Neural cell (in vitro differentiated cells): ENCODE results near the gene COL23A1. TPM values are rescaled to one million over a fixed set of nuclear protein-coding genes. Genes with fewer than 3 reads are reported as not detected.

ENCODE experiments used
- H2AFZ ChIP-seq: fragments of 200-600, 300-800 bp; sonication (generic), shearing (Covaris generic); 2 replicates; pipeline ENCODE4 v1.6.0; 2014; ENCODE audit warnings: low read depth, mild to moderate bottlenecking, antibody characterized with exemption, low read length, moderate library complexity
- H3F3A ChIP-seq: fragments of 200-600 bp; shearing (Covaris generic); 2 replicates; pipeline ENCODE4 v1.6.1; 2016; ENCODE audit warnings: mild to moderate bottlenecking, moderate library complexity, mixed read lengths, antibody characterized with exemption, low read length; ENCODE audit not compliant: insufficient read depth, poor library complexity, severe bottlenecking
- H3K27ac ChIP-seq: fragments of 200-600, 300-800 bp; sonication (generic), shearing (Covaris generic); 2 replicates; pipeline ENCODE4 v1.5.1; 2014; ENCODE audit warnings: mild to moderate bottlenecking, low read length, moderate library complexity
- H3K27me3 ChIP-seq: fragments of 300-800, 200-600 bp; sonication (generic), shearing (Covaris generic); 2 replicates; pipeline ENCODE4 v1.6.0; 2014; ENCODE audit warnings: mild to moderate bottlenecking, low read depth, low read length, moderate library complexity; ENCODE audit not compliant: insufficient read depth
- H3K36me3 ChIP-seq: fragments of 300-800, 200-600 bp; sonication (generic), shearing (Covaris generic); 2 replicates; pipeline ENCODE4 v1.5.1; 2014; ENCODE audit warnings: mild to moderate bottlenecking, antibody characterized with exemption, low read length, moderate library complexity; ENCODE audit not compliant: insufficient read depth
- H3K4me2 ChIP-seq: fragments of 300-800, 200-600 bp; sonication (generic), shearing (Covaris generic); 2 replicates; pipeline ENCODE4 v1.6.0; 2014; ENCODE audit warnings: mild to moderate bottlenecking, low read length
- H3K4me3 ChIP-seq: fragments of 300-800, 200-600 bp; sonication (generic), shearing (Covaris generic); 2 replicates; pipeline ENCODE4 v1.5.1; 2014; ENCODE audit warnings: mild to moderate bottlenecking, low read length, moderate library complexity
- H3K79me2 ChIP-seq: fragments of 200-600 bp; shearing (Covaris generic); replicated peaks from 2 replicates; pipeline ENCODE4 v1.6.0; 2014; ENCODE audit warnings: mild to moderate bottlenecking, low read length, moderate library complexity; ENCODE audit not compliant: insufficient read depth
- H3K9ac ChIP-seq: fragments of 300-800, 200-600 bp; sonication (generic), shearing (Covaris generic); 2 replicates; pipeline ENCODE4 v1.6.1; 2016; ENCODE audit warnings: mild to moderate bottlenecking, low read length, mixed read lengths
- H3K9me2 ChIP-seq: fragments of 200-600 bp; shearing (Covaris generic); 2 replicates; pipeline ENCODE4 v1.6.1; 2016; ENCODE audit warnings: mild to moderate bottlenecking, low read length, mixed read lengths; ENCODE audit not compliant: insufficient read depth
- H3K9me3 ChIP-seq: fragments of 200-600, 300-800 bp; sonication (generic), shearing (Covaris generic); 2 replicates; pipeline ENCODE4 v1.6.1; 2016; ENCODE audit warnings: mild to moderate bottlenecking, mixed run types, low read length, moderate library complexity, mixed read lengths
- H4K20me1 ChIP-seq: fragments of 200-600 bp; shearing (Covaris generic); 2 replicates; pipeline ENCODE4 v1.6.1; 2016; ENCODE audit warnings: mild to moderate bottlenecking, mixed run types; ENCODE audit not compliant: insufficient read depth
- CTCF ChIP-seq: fragments of 450-650 bp; IDR thresholded peaks from 2 replicates; pipeline ENCODE4 v1.5.1; 2014; ENCODE audit warnings: antibody characterized with exemption, mild to moderate bottlenecking, moderate library complexity; ENCODE audit not compliant: poor library complexity, severe bottlenecking
- EP300 ChIP-seq: fragments of 450-650 bp; conservative IDR thresholded peaks from 2 replicates; pipeline ENCODE4 v1.6.1; 2014; ENCODE audit warnings: antibody characterized with exemption, mild to moderate bottlenecking, moderate library complexity; ENCODE audit not compliant: poor library complexity, severe bottlenecking
- EZH2 ChIP-seq: fragments of 200-600, 300-800 bp; shearing (Covaris generic), sonication (generic); IDR thresholded peaks from 2 replicates; pipeline ENCODE4 v1.6.1; 2014; ENCODE audit warnings: antibody characterized with exemption, low read length, borderline replicate concordance, mild to moderate bottlenecking; ENCODE audit not compliant: insufficient read depth, poor library complexity, severe bottlenecking
- MXI1 ChIP-seq: fragments of 450-650 bp; conservative IDR thresholded peaks from 2 replicates; pipeline ENCODE4 v1.6.1; 2014; ENCODE audit warnings: antibody characterized with exemption, mild to moderate bottlenecking; ENCODE audit not compliant: poor library complexity, severe bottlenecking
- POLR2AphosphoS5 ChIP-seq: IDR thresholded peaks from 2 replicates; pipeline ENCODE4 v1.6.1; 2012
- RAD21 ChIP-seq: fragments of 450-650 bp; conservative IDR thresholded peaks from 2 replicates; pipeline ENCODE4 v1.6.1; 2014; ENCODE audit warnings: antibody characterized with exemption, mild to moderate bottlenecking, moderate library complexity
- SMC3 ChIP-seq: fragments of 450-650 bp; conservative IDR thresholded peaks from 2 replicates; pipeline ENCODE4 v1.6.1; 2014; ENCODE audit warnings: antibody characterized with exemption, mild to moderate bottlenecking, moderate library complexity; ENCODE audit not compliant: poor library complexity
- TAF1 ChIP-seq: IDR thresholded peaks from 2 replicates; pipeline ENCODE4 v1.6.1; 2012; ENCODE audit warnings: low read depth
- polyA plus RNA-seq: library from polyadenylated mRNA; depleted of rRNA; stranded (reverse); fragments of >200 nt; gene quantifications from 2 replicates; pipeline ENCODE4 v1.2.3, GENCODE V29; 2014
- TF ChIP-seq, protein P1 (sequence below): IDR thresholded peaks from 2 replicates; pipeline ENCODE4 v1.6.1; 2012; ENCODE audit warnings: borderline replicate concordance

The COL23A1 gene
- polyA plus RNA-seq, 1 donor from 2014 or later, result not detected

DNA sequence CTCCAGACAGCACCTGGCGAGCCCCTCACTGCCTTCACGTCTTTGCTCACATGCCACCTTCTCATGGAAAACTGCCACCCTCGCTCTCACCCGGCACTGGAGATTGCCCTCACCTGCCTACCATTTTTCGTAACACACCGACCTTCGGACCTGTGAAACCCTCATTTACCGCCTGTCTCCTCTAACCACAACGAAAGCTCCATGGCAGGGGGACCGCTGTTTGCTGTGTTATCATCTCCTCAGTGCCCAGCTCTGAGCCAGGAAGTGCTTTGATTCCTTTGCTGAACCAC lies 248.4 kb downstream of the COL23A1 start:
- no peak overlapping the region for H2AFZ ChIP-seq

GRCh38 chr5:178341091-178341850 lies 248.9 kb downstream of the COL23A1 start:
- Histone ChIP-seq H3K79me2 (no peaks in the 10 kb centered on the region), H3K36me3 (no peaks in the 10 kb centered on the region), H2AFZ (no peak overlapping the region), H3K9ac (no peak overlapping the region), H3K27ac (no peak overlapping the region), H3K27me3 (no peaks in the 10 kb centered on the region), H3K4me3 (no peak overlapping the region), H3K4me2 (no peak overlapping the region), H3K9me2 (no peaks in the 10 kb centered on the region), H3K9me3 (no peaks in the 10 kb centered on the region), H3F3A (no peaks in the 10 kb centered on the region), H4K20me1 (no peaks in the 10 kb centered on the region)
- TF ChIP-seq MXI1 (no peak), CTCF (no peak), TAF1 (no peak), RAD21 (no peak), EZH2 (no peak), EP300 (no peak), SMC3 (no peak)
- TF ChIP-seq, protein P1, sequence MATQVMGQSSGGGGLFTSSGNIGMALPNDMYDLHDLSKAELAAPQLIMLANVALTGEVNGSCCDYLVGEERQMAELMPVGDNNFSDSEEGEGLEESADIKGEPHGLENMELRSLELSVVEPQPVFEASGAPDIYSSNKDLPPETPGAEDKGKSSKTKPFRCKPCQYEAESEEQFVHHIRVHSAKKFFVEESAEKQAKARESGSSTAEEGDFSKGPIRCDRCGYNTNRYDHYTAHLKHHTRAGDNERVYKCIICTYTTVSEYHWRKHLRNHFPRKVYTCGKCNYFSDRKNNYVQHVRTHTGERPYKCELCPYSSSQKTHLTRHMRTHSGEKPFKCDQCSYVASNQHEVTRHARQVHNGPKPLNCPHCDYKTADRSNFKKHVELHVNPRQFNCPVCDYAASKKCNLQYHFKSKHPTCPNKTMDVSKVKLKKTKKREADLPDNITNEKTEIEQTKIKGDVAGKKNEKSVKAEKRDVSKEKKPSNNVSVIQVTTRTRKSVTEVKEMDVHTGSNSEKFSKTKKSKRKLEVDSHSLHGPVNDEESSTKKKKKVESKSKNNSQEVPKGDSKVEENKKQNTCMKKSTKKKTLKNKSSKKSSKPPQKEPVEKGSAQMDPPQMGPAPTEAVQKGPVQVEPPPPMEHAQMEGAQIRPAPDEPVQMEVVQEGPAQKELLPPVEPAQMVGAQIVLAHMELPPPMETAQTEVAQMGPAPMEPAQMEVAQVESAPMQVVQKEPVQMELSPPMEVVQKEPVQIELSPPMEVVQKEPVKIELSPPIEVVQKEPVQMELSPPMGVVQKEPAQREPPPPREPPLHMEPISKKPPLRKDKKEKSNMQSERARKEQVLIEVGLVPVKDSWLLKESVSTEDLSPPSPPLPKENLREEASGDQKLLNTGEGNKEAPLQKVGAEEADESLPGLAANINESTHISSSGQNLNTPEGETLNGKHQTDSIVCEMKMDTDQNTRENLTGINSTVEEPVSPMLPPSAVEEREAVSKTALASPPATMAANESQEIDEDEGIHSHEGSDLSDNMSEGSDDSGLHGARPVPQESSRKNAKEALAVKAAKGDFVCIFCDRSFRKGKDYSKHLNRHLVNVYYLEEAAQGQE, result no peak

More for the DNA sequence above, 248.4 kb downstream of the COL23A1 start:
- H3F3A ChIP-seq, result no peaks in the 10 kb centered on the region
- H3K4me2 ChIP-seq, result no peak overlapping the region
- H3K27ac ChIP-seq, result no peak overlapping the region
- no peaks in the 10 kb centered on the region for H3K36me3 ChIP-seq
- no peaks in the 10 kb centered on the region for H3K9me3 ChIP-seq
- H4K20me1 ChIP-seq, result no peaks in the 10 kb centered on the region
- no peaks in the 10 kb centered on the region for H3K27me3 ChIP-seq
- no peak overlapping the region for H3K4me3 ChIP-seq
- no peak overlapping the region for H3K9ac ChIP-seq
- TF ChIP-seq, protein P1, result no peak
- no peak for TF ChIP-seq MXI1
- TF ChIP-seq SMC3, result no peak
- no peak for TF ChIP-seq CTCF
- TF ChIP-seq TAF1, result no peak
- TF ChIP-seq EP300, result no peak
- TF ChIP-seq RAD21, result no peak
- TF ChIP-seq EZH2, result no peak
- TF ChIP-seq POLR2AphosphoS5, result no peak
- no peaks in the 10 kb centered on the region for H3K9me2 ChIP-seq
- H3K79me2 ChIP-seq, result no peaks in the 10 kb centered on the region
